ENCODE data around the gene ZNF891.
A peak's percentile ranks its signal among the peaks of the same experiment; 100 is the strongest.

Gene ZNF891

GRCh38 chr12:133120385-133121191 is 9.5 kb downstream of the ZNF891 start:
- H3K9me3 ChIP-seq: peaks cover 99% of the 10 kb centered on the region
- no peak for TF ChIP-seq Cebpa-rat (IDR thresholded peaks at IDR 0.05)
- peak overlapping the region; percentile 16; the same call in 1 of the 2 replicates for H3K4me3 ChIP-seq
- H3K36me3 ChIP-seq: peaks cover 92% of the 10 kb centered on the region
- no peak overlapping the region for H3K4me2 ChIP-seq
- H3K9ac ChIP-seq: no peak overlapping the region
- H3K27me3 ChIP-seq: no peaks in the 10 kb centered on the region
- no peaks in the 10 kb centered on the region for H3K4me1 ChIP-seq
- no peaks in the 10 kb centered on the region for H4K20me1 ChIP-seq
- H3K27ac ChIP-seq: no peak overlapping the region

- H3K4me1 ChIP-seq: no peaks in the 10 kb centered on the region
- H3K27me3 ChIP-seq: no peaks in the 10 kb centered on the region
- peak overlapping the region; percentile 52; the same call in 1 of the 2 replicates for H3K4me3 ChIP-seq
- H3K4me2 ChIP-seq: no peak overlapping the region
- no peak overlapping the region for H3K27ac ChIP-seq
- H3K9ac ChIP-seq: no peak overlapping the region
- TF ChIP-seq Cebpa-rat (IDR thresholded peaks at IDR 0.05): no peak
- no peaks in the 10 kb centered on the region for H4K20me1 ChIP-seq
- H3K36me3 ChIP-seq: peaks cover 90% of the 10 kb centered on the region
- H3K9me3 ChIP-seq: peaks cover 98% of the 10 kb centered on the region
Observed at GRCh38 chr12:133108150-133108549, 21.9 kb downstream of the ZNF891 start.

GRCh38 chr12:133107121-133107520 is 23.0 kb downstream of the ZNF891 start:
- no peak for TF ChIP-seq Cebpa-rat (IDR thresholded peaks at IDR 0.05)
- no peak overlapping the region for H3K9ac ChIP-seq
- peaks cover 100% of the 10 kb centered on the region for H3K9me3 ChIP-seq
- no peak overlapping the region for H3K4me2 ChIP-seq
- no peaks in the 10 kb centered on the region for H3K27me3 ChIP-seq
- H3K27ac ChIP-seq: no peak overlapping the region
- H3K4me1 ChIP-seq: no peaks in the 10 kb centered on the region
- no peaks in the 10 kb centered on the region for H4K20me1 ChIP-seq
- H3K36me3 ChIP-seq: peaks cover 94% of the 10 kb centered on the region
- peak overlapping the region; percentile 52; the same call in 1 of the 2 replicates for H3K4me3 ChIP-seq

- Histone ChIP-seq H3K4me2 (no peak overlapping the region), H3K9ac (no peak overlapping the region), H3K4me1 (no peaks in the 10 kb centered on the region), H3K36me3 (peaks cover 100% of the 10 kb centered on the region), H4K20me1 (no peaks in the 10 kb centered on the region), H3K9me3 (peaks cover 100% of the 10 kb centered on the region), H3K27me3 (no peaks in the 10 kb centered on the region), H3K27ac (no peak overlapping the region), H3K4me3 (peak overlapping the region; percentile 52)
- TF ChIP-seq Cebpa-rat (IDR thresholded peaks at IDR 0.05): no peak
Observed at GRCh38 chr12:133106253-133106652, 23.8 kb downstream of the ZNF891 start.

GRCh38 chr12:133105620-133106019 is 24.5 kb downstream of the ZNF891 start:
- Histone ChIP-seq H3K4me3 (peak overlapping the region; percentile 52), H3K4me2 (no peak overlapping the region), H3K27ac (no peak overlapping the region), H3K4me1 (no peaks in the 10 kb centered on the region), H3K9me3 (peaks cover 100% of the 10 kb centered on the region), H4K20me1 (no peaks in the 10 kb centered on the region), H3K9ac (no peak overlapping the region), H3K27me3 (no peaks in the 10 kb centered on the region), H3K36me3 (peaks cover 100% of the 10 kb centered on the region)
- TF ChIP-seq Cebpa-rat (IDR thresholded peaks at IDR 0.05): no peak

DNA sequence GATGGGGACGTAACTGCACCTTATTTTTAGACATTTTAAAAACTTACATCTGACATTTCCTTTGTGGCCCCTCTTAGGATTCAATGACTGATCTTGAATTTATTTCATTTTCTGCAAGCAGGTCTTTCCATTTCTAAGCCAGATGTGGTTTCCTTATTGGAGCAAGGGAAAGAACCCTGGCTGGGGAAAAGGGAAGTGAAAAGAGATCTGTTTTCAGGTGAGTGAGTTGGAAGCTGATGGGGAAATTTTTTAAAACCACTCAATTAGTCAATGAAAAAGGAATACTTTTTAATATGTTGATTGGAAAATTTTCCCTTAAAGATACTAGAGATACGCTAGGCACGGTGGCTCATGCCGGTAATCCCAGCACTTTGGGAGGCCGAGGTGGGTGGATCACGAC is 46.7 kb downstream of the ZNF891 start:
- Histone ChIP-seq H3K9me3 (peaks cover 83% of the 10 kb centered on the region), H4K20me1 (no peaks in the 10 kb centered on the region), H3K27me3 (no peaks in the 10 kb centered on the region), H3K36me3 (peaks cover 70% of the 10 kb centered on the region), H3K27ac (no peak overlapping the region), H3K4me1 (peaks cover 30% of the 10 kb centered on the region), H3K4me3 (peak overlapping the region; percentile 95), H3K4me2 (peak overlapping the region; percentile 86; the same call in 1 of the 2 replicates), H3K9ac (no peak overlapping the region)
- no peak for TF ChIP-seq Cebpa-rat (IDR thresholded peaks at IDR 0.05)

GRCh38 chr12:133081159-133081780 is 48.8 kb downstream of the ZNF891 start:
- Histone ChIP-seq H3K9me3 (peaks cover 83% of the 10 kb centered on the region), H3K27me3 (no peaks in the 10 kb centered on the region), H4K20me1 (no peaks in the 10 kb centered on the region), H3K4me1 (peaks cover 30% of the 10 kb centered on the region), H3K36me3 (peaks cover 49% of the 10 kb centered on the region), H3K4me2 (peak overlapping the region; percentile 86), H3K27ac (peak overlapping the region; percentile 98), H3K9ac (peak overlapping the region; percentile 96), H3K4me3 (peak overlapping the region; percentile 95)
- no peak for TF ChIP-seq Cebpa-rat (IDR thresholded peaks at IDR 0.05)

DNA sequence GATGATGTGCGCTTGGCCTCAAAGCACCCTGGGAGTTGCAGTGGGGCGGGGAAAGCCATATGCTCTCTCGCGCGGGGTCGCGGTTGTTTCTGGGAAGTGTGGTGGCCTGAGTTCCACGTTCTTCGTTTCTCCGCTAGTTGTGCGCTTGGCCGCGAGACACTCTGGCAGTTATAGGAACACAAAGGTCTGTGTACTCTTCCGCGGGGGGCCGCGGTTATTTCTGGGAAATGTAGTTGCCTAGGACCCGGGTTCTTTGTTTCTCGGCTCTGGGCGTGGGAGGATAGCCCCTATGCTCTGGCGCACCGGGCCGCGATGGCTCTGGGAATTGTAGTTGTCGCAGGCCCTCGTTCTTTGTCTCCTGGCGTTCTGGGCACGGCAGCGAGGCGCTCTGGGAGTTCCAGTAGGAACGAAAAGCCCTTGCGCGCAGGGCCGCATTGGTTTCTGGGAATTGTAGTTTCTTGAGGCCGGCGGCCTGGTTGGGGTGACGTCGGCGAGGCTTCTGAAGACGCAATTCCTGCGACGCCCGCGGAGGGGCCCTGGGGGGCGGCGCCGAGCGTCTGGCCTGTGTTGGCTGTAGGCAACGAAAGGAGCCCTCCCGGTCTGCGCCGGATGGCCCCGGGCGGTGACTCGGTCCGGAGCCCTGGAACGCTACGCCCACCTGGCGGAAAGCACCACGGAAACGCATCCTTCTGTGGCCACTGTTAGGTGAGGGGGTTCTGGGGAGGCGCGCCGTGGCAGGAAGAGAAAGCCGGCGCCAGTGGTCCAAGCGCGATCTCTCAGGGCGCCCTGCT is 49.5 kb downstream of the ZNF891 start, which contains the start of gene ZNF140:
TSS of gene ZNF140 (plus strand) at position 556 of the 791 bp plus-strand sequence. CDS start 398 bp downstream, outside the sequence.
- H3K4me2 ChIP-seq: peak within 1 kb of the TSS; percentile 93
- peaks cover 30% of the 10 kb centered on the region for H3K4me1 ChIP-seq
- H4K20me1 ChIP-seq: no peaks in the 10 kb centered on the region
- H3K4me3 ChIP-seq: peak within 1 kb of the TSS; percentile 95
- peaks cover 83% of the 10 kb centered on the region for H3K9me3 ChIP-seq
- peaks cover 42% of the 10 kb centered on the region for H3K36me3 ChIP-seq
- peak within 1 kb of the TSS; percentile 96 for H3K9ac ChIP-seq
- TF ChIP-seq Cebpa-rat (IDR thresholded peaks at IDR 0.05): no peak
- H3K27ac ChIP-seq: peak within 1 kb of the TSS; percentile 98
- no peaks in the 10 kb centered on the region for H3K27me3 ChIP-seq

- H3K9ac ChIP-seq: peak overlapping the region; percentile 96
- H3K4me3 ChIP-seq: peak overlapping the region; percentile 95
- peak overlapping the region; percentile 93 for H3K4me2 ChIP-seq
- H3K9me3 ChIP-seq: peaks cover 83% of the 10 kb centered on the region
- TF ChIP-seq Cebpa-rat (IDR thresholded peaks at IDR 0.05): no peak
- H3K27me3 ChIP-seq: no peaks in the 10 kb centered on the region
- H4K20me1 ChIP-seq: no peaks in the 10 kb centered on the region
- H3K36me3 ChIP-seq: peaks cover 37% of the 10 kb centered on the region
- H3K27ac ChIP-seq: peak overlapping the region; percentile 98
- H3K4me1 ChIP-seq: peaks cover 30% of the 10 kb centered on the region
Observed at GRCh38 chr12:133080026-133080367, 50.1 kb downstream of the ZNF891 start.
